ENCODE measurements around the gene IGF1R.
A peak's percentile ranks its signal among the peaks of the same experiment; 100 is the strongest.

Gene IGF1R

GRCh38 chr15:98841419-98841970 is 193.2 kb downstream of the IGF1R start:
- no peak for DNase-seq

DNA sequence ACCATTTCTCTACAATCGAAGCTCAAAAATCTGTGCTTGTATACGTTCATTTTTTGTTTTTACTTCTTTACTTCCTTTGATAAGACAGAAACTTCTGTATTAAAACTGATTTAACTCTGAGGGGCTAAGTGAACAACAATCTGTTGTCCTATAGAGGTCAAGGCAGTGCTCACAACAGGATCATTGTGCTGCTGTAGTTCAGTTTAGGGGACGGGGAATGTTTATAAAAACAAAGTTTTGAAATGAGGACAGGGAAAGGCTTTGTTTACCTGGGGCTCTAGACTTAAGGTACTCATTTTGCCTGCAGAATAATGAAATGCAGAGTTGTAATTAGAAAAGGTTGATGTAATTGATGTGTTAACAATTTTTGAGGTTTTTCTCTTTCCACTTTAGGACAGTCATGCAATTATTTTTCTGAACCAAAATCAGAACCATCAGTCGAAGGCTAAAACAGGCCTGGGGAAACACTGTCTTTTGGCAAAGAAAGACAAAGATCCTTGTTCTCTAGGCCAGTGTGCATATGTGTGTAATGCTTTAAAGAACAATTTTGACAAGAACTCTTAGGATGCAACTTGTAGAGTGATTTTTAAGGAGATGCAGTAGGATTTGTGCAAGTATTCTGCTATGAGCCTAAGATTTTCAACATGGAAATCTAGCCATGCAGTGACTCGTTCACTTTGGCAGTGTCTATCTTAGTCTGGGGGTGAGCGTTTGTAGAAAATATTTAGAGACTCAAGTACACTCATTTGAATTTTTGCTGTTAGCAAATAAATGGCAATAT is 194.0 kb downstream of the IGF1R start:
- DNase-seq, result no peak

DNA sequence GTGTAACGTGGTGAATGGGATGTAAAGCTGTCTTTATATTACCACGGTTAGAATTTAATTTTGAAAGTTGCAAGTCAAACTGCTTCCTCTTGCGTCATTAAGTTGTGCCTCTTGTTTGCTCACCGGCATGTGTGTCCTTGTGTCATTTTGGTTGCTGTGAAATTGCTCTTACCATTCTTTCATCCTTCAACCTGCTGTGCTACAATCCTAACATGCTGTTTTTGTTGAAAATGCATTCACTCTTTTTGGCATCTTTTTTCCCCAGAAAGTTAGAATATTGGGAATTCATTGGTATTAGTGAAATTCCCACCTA is 194.6 kb downstream of the IGF1R start:
- DNase-seq, result no peak

DNA sequence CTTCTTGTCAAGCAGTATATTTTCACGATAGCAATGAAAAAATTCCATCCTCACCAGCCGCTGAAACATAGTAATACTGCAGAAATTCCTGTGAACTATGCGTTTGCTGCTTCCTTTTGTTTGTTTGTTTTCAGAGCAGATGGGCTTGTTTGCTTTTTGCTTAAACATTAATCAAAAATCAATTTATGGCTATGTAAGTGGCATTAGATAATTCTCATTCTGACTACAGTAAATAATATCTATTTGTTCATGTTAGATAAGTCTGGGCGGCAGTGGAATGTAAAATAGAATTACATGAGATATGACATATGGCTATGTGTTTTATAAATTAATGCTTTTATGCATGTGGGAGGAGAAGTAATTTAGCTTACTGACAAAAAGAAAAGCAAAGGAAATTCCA is 195.5 kb downstream of the IGF1R start:
- no peak for DNase-seq

DNA sequence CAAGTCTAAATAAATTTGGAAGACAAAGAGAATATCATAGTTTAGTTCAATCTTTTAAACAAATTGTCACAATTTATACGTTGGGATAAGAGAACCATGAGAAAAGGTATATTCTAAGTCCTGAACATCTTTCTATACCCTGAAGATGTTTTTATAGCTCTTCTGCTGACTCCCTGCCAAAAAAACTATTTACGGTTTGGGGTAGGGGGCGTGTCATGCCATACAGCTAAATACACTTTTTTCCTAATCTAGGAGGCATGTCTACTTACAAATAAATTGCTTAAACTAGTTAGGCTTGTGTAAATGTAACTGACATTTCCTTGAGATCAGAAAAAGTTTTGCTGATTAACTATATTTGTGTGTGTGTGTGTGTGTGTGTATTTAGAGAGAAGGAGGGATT is 195.9 kb downstream of the IGF1R start:
- no peak for DNase-seq

DNA sequence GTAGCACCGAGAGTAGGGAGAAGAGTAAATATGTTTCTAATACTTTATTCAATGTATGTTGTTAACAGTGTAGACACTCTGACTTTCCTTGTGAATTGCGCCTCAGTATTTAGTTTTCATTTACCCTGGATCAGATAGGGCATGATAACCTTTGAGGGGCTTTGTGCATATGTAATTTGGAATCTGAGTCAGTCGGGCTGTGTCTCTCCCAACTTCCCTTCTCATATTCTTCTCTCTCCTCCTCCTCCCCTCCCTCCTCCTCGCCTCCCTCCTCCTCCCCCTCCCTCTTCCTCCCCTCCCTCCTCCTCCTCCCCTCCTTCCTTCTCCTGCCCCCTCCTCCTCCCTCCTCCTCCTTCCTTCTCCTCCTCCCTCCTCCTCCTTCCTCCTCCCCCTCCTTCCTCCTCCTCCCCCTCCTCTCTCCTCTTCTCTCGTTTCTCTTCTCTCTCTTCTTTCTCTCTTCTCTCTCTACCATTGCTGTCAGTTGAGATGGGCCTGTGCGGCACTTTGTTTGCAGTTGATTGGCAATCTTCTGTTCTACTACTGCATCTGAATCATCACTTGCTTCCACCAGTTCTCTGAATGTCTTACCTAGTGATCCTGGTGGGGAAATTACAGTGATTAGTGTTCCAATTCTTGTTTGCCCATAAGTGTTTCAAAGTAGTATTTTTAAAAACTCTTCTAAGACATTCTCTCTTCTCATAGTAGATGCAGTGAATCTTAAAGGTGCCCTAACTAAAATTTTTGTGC is 197.0 kb downstream of the IGF1R start:
- no peak for DNase-seq

- DNase-seq, result peak; percentile 54
These were observed 202.7 kb downstream of the IGF1R start for GRCh38 chr15:98850961-98851572.

DNA sequence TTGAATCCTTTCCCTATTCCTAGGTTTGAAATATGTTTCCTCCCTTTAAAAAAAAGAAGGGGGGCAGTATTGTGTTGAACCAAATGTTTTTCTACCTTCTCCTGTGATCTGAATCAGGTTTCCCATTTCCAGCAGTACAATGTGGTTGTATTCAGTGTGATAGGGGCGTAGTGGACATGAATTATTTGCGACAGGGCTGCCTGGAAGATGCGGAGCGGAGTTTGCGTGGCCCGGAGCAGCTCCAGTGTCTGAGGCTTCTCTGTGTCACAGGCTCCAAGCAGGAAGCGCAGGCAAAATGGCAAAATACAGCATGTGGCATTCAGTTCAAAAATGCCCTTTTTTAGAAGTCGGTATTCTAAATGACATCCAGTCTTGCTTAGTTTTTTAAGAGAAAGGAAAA is 204.8 kb downstream of the IGF1R start:
- peak; percentile 55 for DNase-seq

DNA sequence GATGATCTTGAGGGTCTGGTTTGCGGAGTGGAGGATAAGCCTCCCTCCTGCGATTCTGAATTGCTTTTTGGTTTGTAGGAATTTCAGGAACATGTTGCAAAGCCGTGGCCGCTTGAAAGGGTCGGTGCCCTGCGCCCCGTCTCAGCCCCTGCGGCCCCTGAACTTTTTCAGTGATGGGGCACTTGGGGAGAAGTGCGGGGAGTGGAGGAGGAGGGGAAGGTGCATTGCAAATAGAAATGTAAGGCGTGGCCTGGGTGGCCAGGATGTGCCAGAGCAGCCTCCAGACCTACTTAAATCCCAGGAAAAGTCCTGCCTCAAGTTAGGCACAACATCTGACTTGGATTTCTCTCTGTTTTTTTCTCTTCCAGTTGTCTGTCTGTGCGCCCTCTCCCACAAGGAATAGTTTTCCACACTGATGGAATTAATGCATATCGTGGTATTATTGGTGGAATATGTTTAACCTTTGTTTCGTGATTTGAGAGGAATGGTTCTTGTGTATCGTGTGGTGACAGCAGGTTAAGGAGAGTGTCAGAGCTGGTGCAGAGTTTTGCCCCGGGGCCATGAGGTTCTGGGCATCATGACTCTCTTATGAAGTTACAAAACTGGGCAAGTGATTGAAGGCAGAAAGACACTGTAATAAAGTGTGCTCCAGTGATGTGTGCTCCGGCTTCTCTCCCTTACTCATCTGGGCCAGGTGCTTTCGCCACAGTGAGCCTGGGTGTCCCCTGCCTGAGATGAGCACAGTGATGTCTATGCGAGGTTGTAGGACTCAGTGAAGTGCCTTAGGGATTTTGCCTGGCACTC is 205.5 kb downstream of the IGF1R start:
- DNase-seq, result no peak

GRCh38 chr15:98854496-98854895 is 206.2 kb downstream of the IGF1R start:
- DNase-seq, result peak; percentile 1

DNA sequence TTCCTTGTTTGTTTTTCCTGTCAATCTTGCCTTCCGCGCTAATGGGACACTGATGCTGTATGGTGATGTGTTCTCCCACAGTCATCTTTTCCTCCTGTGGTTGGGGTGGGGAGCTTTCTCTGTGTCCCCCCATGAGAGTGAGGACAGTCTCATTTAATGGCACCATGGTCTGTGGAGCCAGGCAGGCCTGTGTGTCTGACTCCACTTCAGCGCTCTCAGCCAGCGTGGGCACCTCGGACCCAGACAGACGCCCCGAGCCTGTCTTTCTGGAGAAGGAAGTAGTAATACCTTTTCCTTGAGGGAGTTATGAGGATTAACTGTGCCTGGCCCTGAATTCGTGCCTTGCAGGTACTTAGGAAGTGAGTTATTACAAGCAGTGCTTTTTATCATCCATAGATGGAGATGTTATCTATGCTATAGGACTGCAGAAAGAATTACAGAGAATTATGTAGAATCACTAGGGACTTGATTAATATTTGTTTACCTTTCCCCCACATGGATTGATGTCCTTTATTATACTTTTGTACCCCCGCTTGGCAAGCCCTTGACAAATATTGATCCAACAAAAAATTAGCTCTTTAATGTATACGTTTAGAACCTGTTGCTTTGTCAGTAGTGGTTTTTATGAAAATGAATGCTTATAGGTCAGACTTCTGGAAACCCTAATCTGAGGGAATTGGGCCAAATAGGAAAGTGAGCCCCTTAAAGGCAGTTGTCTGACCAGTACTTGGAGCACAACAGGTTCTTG is 206.9 kb downstream of the IGF1R start:
- DNase-seq, result no peak

DNA sequence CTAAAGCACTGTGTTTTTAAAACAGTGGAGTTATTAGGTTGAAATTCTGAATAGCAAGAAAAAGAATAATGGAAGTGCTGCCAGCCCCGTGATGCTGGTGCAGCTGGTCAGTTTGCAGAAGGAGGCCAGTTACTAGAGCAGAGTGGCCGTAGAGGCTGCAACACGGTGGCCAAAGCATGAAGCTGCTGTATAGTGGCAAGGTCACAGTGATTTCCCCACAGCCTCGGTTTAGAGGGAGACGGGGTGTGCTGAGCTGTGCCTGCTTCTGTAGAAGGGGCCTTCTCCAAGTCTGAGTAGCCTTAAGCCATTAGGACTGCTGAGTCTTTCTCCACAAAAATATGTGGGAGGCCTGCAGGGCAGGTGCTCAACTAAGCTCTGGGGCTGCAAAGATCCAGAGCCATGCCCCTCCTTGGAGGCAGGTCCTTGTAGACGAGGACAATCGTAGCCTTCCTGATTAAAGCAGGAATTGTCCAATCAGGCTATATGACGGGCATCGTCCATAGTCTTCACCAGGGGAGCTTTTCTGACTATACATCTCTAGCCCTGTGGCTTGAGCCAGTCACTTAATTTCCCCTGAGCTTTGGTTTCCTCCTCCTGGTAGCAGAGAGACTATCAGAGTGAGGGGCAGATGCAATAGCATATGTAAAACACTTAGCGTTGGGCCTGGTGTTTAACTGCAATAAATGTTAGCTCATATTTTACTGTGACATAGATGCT is 207.6 kb downstream of the IGF1R start:
- no peak for DNase-seq

GRCh38 chr15:98856532-98856907 is 208.2 kb downstream of the IGF1R start:
- no peak for DNase-seq

GRCh38 chr15:98858610-98859023 is 210.3 kb downstream of the IGF1R start:
- DNase-seq, result no peak

DNA sequence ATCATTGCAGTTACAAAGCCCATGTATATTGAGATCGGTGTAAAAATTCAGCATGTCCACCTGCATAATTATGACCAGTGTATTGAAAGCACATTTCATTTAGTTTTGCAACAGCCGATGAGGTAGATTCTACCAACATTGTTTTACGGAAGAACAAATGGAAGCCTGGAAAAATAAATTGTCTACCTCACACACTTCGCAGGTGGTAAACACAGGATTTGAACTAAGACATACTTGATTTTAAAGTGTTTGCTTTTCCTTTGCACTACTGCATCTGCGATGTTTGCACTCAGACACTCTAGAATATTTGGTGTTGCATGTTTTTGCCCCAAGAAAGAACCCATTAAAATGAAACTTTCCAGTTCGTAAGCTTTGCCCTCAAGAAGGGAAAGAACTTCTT is 210.8 kb downstream of the IGF1R start:
- DNase-seq, result no peak

DNA sequence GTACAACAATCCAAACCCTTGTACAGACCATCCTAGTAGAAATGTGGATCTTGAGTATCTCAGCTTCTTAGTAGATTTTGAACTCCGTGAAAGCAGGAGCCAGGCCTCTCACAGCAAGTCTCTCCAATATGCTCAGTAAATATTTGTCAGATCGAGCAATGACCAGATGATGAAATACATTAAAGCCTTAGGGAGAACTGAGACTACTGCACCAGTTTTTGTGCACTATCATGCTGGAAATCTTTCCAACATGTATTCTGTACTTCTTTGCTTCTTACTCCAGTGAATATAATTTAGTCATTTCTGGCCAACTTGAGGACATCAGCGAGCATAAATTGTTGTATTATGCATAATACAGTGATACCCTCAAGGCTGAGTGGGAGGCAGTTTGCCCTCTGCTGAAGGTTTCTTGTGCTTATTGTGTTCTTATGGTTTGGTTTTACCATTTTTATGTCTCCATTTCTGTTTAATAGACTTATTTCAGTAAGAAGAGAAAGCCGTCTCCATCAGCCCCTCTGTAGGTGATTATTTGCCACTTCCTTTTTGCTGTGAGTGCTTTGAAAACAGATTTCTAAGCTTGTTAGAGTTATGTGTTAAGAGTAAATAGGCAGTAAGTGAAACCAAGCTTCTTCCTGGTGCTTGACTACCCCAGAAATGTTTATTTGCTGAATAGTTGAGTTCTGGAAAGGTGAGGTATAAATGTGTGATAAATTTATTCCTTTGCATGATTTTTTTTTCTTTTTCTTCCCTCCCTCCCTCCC is 212.1 kb downstream of the IGF1R start:
- DNase-seq, result no peak

DNA sequence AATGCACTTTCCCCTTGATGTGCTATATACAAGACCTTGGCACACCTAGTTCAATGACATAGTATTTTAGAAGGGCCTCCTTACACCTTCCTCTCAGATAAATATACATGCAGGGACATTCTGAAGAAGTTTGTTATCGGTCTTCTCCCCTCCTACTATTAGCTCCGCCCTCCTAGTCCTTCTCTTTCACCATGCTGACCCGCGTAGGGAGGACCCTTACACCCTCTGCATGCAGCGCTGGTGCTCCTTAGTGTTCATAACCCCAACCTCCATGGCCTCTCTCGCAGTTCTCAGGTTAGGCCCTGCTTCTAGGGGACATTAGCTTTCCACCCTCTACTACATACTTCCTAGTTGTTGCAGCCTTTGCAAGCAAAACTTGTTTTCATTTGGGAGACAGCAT is 212.8 kb downstream of the IGF1R start:
- DNase-seq, result no peak

DNA sequence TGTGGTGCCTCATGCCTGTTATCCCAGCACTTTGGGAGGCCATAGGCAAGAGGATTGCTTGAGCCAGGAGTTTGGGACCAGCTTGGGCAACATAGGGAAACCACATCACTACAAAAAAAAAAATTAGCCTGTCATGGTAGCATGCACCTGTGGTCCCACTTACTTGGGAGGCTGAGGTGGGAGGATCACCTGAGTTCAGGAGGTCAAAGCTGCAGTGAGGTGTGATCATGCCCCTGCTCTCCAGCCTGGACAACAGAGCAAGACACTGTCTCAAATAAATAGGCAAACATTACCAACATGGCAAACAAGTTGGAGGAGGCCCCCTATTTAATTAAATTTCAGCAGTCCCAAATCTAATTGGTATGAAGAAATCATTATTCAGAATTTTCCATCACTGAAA is 215.6 kb downstream of the IGF1R start:
- DNase-seq, result no peak

- peak; percentile 54 for DNase-seq
These were observed 217.3 kb downstream of the IGF1R start for GRCh38 chr15:98865397-98866339.

- peak; percentile 7 for DNase-seq
These were observed 218.2 kb downstream of the IGF1R start for GRCh38 chr15:98866511-98866910.
